ENCODE measurements around the gene CYTH3.
"Not testable (repeated sequence)": the region's sequence is repeated elsewhere in the genome, so short reads cannot be mapped to it uniquely, and the experiment has no call there.

Gene CYTH3

GRCh38 chr7:6228361-6229229, 43.8 kb downstream of the CYTH3 start:
- DNase-seq: no peak

DNA sequence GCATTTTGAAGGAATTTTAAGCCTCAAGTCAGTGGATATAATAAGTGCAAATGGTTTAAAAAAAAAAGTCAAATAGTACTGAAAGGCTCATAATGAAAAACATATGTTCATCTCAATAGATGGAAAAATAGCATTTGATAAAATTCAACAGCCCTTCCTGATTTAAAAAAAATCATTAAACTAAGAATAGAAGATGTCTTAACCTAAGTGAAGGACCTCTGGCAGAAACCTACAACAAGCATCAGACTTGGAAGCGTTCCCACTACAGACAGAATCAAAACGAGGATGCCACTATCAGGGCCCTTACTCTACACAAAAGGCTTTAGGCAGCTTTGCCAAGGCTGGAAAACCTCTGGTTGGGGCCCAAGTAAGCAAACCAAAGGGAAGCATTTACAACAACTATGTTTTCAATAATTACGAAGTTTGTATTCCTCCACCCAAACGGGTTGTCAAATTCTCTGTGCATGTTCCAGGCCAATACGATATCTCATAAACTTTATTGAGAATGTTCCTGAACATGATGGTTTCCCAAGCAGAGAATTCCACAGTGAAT, 45.1 kb downstream of the CYTH3 start:
- DNase-seq: no peak

DNA sequence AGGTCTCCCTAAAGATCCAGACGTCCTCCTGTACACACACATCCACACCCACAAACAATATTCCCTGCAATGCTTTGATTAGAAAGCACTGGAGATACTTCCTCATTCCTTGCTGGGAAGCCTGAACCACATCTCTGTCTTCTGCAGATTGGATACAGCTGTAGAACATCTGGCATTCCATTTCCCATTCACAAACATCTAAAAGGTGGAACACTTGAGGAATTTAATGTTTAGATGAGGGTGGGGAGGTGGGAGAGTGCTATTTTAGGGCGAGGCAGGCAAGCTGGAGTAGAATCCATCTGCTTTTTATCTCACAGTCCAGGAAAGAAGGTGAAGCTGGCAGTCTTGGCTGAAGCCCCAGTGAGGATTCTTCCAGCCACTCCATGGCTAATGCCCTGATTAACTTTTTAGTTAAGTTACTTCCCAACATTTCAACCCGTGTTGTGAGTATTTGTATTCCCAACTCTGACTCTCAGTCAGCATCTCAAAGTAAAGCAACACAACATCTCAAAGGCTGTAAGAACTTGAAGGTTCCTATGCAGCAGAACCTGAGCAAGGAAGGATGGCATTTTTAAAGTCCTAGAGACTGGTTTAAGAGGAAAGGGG, 46.1 kb downstream of the CYTH3 start:
- no peak for DNase-seq

- DNase-seq: not testable (repeated sequence)
Measured at GRCh38 chr7:6223411-6223810, 49.0 kb downstream of the CYTH3 start.

DNA sequence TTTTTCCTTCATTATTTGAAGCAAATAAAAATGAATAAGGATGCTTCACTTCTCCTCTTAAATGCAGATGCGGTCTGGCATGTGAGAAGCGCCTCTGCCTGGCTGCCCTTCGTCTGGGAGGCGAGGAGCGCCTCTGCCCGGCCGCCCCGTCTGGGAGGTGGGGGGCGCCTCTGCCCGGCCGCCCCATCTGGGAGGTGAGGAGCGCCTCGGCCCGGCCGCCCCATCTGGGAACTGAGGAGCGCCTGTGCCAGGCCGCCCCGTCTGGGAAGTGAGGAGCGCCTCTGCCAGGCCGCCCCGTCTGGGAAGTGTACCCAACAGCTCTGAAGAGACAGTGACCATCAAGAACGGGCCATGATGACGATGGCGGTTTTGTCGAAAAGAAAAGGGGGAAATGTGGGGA, 49.4 kb downstream of the CYTH3 start:
- DNase-seq: not testable (repeated sequence)

GRCh38 chr7:6221340-6222319, 50.8 kb downstream of the CYTH3 start:
- DNase-seq: peak in 3 of 5 experiments; percentile 22 to 85 (median 78)

GRCh38 chr7:6218329-6218728, 54.1 kb downstream of the CYTH3 start:
- no peak for DNase-seq

DNA sequence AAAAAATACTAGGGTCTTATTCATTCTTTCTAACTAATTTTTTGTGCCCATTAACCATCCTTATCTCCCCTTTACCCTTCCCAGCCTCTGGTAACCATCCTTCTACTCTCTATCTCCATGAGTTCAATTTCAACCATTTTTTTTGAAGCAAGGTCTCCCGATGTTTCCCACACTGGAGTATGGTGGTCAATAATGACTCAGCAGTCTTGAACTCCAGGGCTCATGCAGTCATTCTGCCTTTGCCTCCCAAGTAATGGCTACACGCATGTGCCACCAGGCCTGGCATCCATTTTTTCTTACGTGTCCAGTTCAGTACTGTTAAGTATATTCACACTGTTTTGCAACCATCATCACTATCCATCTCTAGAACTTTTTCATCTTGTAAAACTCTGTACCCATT, 60.4 kb downstream of the CYTH3 start:
- DNase-seq: no peak

DNA sequence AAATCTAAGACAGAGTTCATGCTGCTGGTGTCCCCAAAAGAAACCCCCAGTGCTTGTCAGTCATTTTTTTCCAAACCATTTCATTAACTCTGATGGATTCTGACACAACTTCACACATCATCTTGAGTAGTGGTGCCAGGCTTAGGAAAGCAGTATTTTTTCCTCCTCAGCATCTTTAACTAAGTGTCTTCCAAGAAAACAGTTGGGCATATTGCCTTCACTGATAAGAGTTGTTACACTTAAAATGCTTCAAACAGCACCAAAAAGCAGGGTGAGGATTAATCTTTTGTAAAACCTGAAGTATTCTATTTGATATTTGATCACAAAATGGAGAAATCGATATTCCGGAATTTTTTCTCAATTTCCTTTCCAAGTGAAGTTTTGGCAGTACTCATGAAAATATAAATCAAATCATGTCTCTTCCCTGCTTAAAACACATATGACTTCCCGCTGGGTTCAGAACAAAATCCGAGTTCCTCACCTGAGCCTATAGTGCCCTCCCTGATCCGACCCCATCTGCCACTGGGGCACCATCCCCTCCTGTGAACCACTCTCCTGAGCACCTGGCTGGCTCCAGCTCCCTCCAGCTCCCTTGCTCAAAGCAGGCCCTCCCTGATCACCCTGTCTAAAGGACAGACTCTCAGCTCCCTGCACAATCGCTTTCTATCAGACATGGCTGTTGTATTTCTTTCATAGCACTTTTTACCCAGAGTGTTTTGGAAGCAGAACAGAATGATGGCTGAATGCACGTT, 61.6 kb downstream of the CYTH3 start:
- DNase-seq: no peak

GRCh38 chr7:6209340-6209739, 63.1 kb downstream of the CYTH3 start:
- no peak for DNase-seq

GRCh38 chr7:6208573-6209328, 63.7 kb downstream of the CYTH3 start:
- no peak for DNase-seq

- no peak for DNase-seq
Measured at GRCh38 chr7:6205971-6206660, 66.3 kb downstream of the CYTH3 start.

DNA sequence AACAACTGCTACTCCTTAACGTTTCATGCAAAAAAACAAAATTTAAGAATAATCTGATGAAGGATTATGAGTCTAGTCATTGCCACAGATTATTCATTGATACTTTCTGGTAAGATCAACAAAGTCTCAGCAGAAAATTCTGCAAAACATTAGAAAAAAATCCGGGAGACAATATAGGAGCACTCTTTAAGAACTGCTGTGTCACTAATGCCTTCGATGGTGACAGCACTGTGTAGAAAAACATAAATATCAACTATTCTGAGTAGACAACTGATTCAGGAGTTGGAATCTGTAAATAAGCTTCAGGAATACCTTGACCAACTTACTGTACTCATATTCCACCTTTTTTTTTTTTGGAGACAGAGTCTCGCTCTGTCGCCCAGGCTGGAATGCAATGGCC, 69.0 kb downstream of the CYTH3 start:
- DNase-seq: no peak

DNA sequence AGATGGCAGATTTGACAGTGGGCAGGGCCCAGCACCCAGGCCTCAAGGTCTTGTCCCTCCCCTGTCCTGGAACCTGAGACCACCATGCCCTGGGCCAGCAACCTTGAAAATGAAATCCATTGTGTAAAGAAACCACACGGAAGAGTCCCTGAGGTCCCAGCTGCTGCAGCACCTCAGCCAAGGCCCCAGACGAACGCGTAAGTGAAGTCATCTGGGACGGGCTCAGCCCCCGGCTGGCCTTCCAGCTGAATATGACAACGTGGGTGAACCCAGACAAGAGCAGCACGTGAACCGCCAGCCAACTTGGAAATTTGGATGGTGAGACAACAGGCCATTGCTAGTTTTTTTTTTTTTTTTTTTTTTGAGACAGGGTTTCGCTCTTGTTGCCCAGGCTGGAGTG, 70.3 kb downstream of the CYTH3 start:
- no peak for DNase-seq

GRCh38 chr7:6200971-6201370, 71.5 kb downstream of the CYTH3 start:
- DNase-seq: no peak

GRCh38 chr7:6198689-6199595, 73.5 kb downstream of the CYTH3 start:
- DNase-seq: no peak

- DNase-seq: no peak
Measured at GRCh38 chr7:6197801-6198551, 74.4 kb downstream of the CYTH3 start.

GRCh38 chr7:6193709-6194108, 78.7 kb downstream of the CYTH3 start:
- no peak for DNase-seq

DNA sequence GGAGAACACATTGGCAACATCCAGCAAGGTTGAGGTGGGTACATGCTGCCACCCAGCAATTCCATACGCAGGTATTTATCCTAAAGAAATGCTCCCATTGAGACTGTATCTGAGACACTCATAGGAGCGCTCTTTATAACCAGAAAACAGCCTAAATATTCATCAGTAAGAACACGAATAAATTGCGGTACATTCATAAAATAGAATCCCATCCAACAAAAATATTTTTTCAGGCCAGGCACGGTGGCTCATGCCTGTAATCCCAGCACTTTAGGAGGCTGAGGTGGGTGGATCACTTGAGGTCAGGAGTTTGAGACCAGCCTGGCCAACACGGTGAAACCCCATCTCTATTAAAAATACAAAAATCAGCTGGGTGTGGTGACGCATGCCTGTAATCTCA, 81.9 kb downstream of the CYTH3 start:
- DNase-seq: not testable (repeated sequence)

All from T-helper 2 cell (primary cell).